AG09309 (cell line): ENCODE data around the gene GNAZ.

Source experiments
- DNase-seq: peaks from one replicate; pipeline ENCODE4 v3.0.0-alpha.2; 2010; ENCODE audit warnings: low read depth
- H3K4me3 ChIP-seq: 2 replicates; pipeline ENCODE4 v1.5.1; 2011; ENCODE audit warnings: mild to moderate bottlenecking, low read depth, low read length, moderate library complexity; ENCODE audit not compliant: control insufficient read depth
- TF ChIP-seq, protein P1 (sequence below): IDR thresholded peaks from 2 replicates; pipeline ENCODE4 v1.5.1; 2011; ENCODE audit warnings: mild to moderate bottlenecking, low read depth, low read length, inconsistent platforms; ENCODE audit not compliant: insufficient read depth, control insufficient read depth; ENCODE audit errors: missing control alignments

The GNAZ gene

GRCh38 chr22:23124611-23125511 is 54.5 kb downstream of the GNAZ start:
- no peak overlapping the region for H3K4me3 ChIP-seq
- TF ChIP-seq, protein P1, sequence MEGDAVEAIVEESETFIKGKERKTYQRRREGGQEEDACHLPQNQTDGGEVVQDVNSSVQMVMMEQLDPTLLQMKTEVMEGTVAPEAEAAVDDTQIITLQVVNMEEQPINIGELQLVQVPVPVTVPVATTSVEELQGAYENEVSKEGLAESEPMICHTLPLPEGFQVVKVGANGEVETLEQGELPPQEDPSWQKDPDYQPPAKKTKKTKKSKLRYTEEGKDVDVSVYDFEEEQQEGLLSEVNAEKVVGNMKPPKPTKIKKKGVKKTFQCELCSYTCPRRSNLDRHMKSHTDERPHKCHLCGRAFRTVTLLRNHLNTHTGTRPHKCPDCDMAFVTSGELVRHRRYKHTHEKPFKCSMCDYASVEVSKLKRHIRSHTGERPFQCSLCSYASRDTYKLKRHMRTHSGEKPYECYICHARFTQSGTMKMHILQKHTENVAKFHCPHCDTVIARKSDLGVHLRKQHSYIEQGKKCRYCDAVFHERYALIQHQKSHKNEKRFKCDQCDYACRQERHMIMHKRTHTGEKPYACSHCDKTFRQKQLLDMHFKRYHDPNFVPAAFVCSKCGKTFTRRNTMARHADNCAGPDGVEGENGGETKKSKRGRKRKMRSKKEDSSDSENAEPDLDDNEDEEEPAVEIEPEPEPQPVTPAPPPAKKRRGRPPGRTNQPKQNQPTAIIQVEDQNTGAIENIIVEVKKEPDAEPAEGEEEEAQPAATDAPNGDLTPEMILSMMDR: no peak
- DNase-seq: no peak

- DNase-seq: no peak
- TF ChIP-seq, protein P1: no peak
- H3K4me3 ChIP-seq: no peak overlapping the region
Observed at GRCh38 chr22:23125512-23126103, 55.3 kb downstream of the GNAZ start.

DNA sequence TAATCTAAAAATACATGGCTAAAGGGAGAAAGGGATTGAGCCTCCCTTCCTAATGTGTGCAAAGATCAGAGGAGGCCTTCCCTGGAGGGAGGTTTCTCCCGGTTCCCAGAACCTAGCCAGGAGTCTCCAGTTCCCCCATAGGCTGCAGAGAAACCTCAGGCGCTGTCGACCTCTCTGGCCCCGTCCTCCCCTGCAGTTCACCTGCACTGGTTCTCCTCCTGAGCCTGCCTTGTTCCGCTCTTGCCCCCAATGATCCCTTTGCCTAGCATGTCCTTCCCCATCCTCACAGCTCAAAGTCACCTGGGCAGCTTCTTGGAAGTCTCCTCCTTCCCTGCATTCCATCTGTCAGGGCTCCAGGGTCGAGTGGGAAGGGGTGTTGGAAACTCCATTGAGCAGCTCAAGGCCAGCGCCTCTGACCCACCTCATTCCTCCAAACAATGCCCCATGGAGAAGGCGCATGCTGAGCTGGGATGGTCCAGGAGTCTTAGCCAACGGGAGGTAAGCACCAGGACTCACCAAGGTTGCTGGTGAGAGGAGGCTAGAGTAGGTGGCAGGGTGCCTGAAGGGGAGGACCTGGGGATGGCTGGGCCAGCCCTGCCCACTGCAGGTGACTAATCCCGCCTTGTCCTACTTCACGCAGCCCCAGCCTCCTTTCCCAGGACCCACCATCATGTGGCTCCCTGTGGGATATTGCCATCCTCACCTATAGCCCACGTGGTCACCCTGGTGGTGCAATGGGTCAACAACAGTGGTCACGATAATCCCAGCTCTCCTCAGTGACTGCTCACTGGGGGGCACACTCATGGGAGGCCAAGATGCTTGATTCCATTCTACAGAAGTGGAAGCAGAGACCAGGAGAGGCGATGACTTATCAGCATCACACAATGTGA is 56.1 kb downstream of the GNAZ start:
- H3K4me3 ChIP-seq: no peak overlapping the region
- TF ChIP-seq, protein P1: no peak
- no peak for DNase-seq

- TF ChIP-seq, protein P1: no peak
- no peak for DNase-seq
- no peak overlapping the region for H3K4me3 ChIP-seq
Observed at GRCh38 chr22:23127055-23127756, 56.9 kb downstream of the GNAZ start.

- DNase-seq: no peak
- TF ChIP-seq, protein P1: no peak
- no peak overlapping the region for H3K4me3 ChIP-seq
Observed at GRCh38 chr22:23127788-23128187, 57.5 kb downstream of the GNAZ start.
